ENCODE data around the gene GPSM1.

The GPSM1 gene

GRCh38 chr9:136291306-136292025 lies 35.9 kb upstream of the GPSM1 start:
- no peak for DNase-seq (ENCODE audit: low read depth in 2 of 2)

GRCh38 chr9:136292026-136292538 lies 35.3 kb upstream of the GPSM1 start:
- DNase-seq (ENCODE audit: low read depth in 2 of 2), result no peak

- no peak for DNase-seq (ENCODE audit: low read depth in 2 of 2)
These were observed 34.5 kb upstream of the GPSM1 start for GRCh38 chr9:136292591-136293448.

- no peak for DNase-seq (ENCODE audit: low read depth in 2 of 2)
These were observed 33.8 kb upstream of the GPSM1 start for GRCh38 chr9:136293476-136294077.

GRCh38 chr9:136294437-136294836 lies 32.9 kb upstream of the GPSM1 start:
- DNase-seq (ENCODE audit: low read depth in 2 of 2), result no peak

GRCh38 chr9:136295055-136295454 lies 32.3 kb upstream of the GPSM1 start:
- no peak for DNase-seq (ENCODE audit: low read depth in 2 of 2)

- no peak for DNase-seq (ENCODE audit: low read depth in 2 of 2)
These were observed 31.6 kb upstream of the GPSM1 start for GRCh38 chr9:136295542-136296433.

- DNase-seq (ENCODE audit: low read depth in 2 of 2), result no peak
These were observed 30.8 kb upstream of the GPSM1 start for GRCh38 chr9:136296434-136297015.

- DNase-seq (ENCODE audit: low read depth in 2 of 2), result no peak
These were observed 30.2 kb upstream of the GPSM1 start for GRCh38 chr9:136297016-136297691.

GRCh38 chr9:136297766-136298735 lies 29.3 kb upstream of the GPSM1 start:
- DNase-seq (ENCODE audit: low read depth in 2 of 2), result no peak

- DNase-seq (ENCODE audit: low read depth in 2 of 2), result no peak
These were observed 28.2 kb upstream of the GPSM1 start for GRCh38 chr9:136299116-136299515.

- no peak for DNase-seq (ENCODE audit: low read depth in 2 of 2)
These were observed 27.8 kb upstream of the GPSM1 start for GRCh38 chr9:136299541-136299940.

- no peak for DNase-seq (ENCODE audit: low read depth in 2 of 2)
These were observed 27.3 kb upstream of the GPSM1 start for GRCh38 chr9:136300016-136300545.

- no peak for DNase-seq (ENCODE audit: low read depth in 2 of 2)
These were observed 26.5 kb upstream of the GPSM1 start for GRCh38 chr9:136300866-136301265.

- no peak for DNase-seq (ENCODE audit: low read depth in 2 of 2)
These were observed 24.8 kb upstream of the GPSM1 start for GRCh38 chr9:136302527-136302926.

GRCh38 chr9:136303066-136303824 lies 24.1 kb upstream of the GPSM1 start:
- DNase-seq (ENCODE audit: low read depth in 2 of 2), result no peak

GRCh38 chr9:136303825-136304416 lies 23.4 kb upstream of the GPSM1 start, which contains the start of gene CCDC187:
Gene CCDC187, minus strand, starts transcription at chr9:136304094. Its CDS starts 264 bp downstream, at chr9:136303830.
- no peak for DNase-seq (ENCODE audit: low read depth in 2 of 2)

- no peak for DNase-seq (ENCODE audit: low read depth in 2 of 2)
These were observed 22.9 kb upstream of the GPSM1 start for GRCh38 chr9:136304456-136304855.

All from stimulated activated CD8-positive, alpha-beta memory T cell treated with anti-CD3 and anti-CD28 coated beads, Interleukin-2, amount 100 ng/mL, for 48 hours (primary cell).